Heart left ventricle (tissue), 13 donors: ENCODE measurements around the gene C1orf21.
A peak's percentile ranks its signal among the peaks of the same experiment; 100 is the strongest.

Source experiments
- CTCF ChIP-seq, 12 donors: fragments of 200-600 bp; sonication (generic) in 4 of 12; IDR thresholded peaks; one replicate each; pipeline versions ENCODE4 v1.5.0 to v1.8.0; 2018 to 2022; ENCODE audit warnings: antibody characterized with exemption in 12 of 12, mild to moderate bottlenecking in 5 of 12
- POLR2A ChIP-seq, 2 donors: fragments of 450-650 bp; IDR thresholded peaks; one replicate each; pipeline ENCODE4 v1.6.1; 2017; ENCODE audit warnings: antibody characterized with exemption in 2 of 2, mild to moderate bottlenecking in 2 of 2, moderate library complexity in 2 of 2
- donor health status: ischemic (EF 13 %, LVEDD 7.1; RV severe dilation, severe dysfunction).
- donor health status: DM: no; HTN: yes; CAD: no.
- donor health status: DM: no; HTN: no; CAD: no.
- donor health status: ischemic (EF 25% LVEDD 6.9; RV normal size, moderate dysfunction).
- donor health status: ischemic (EF 25% LVEDD 5.7; RV mildly dilated, moderate dysfunction).
- donor health status: ischemic (EF 35%, LVEDD 5.7; RV mildly dilated, moderate dysfunction).
- donor health status: nonischemic (EF 11% LVEDD 7.7; RV severe dilation, severe dysfunction).
- donor health status: DM: yes; HTN: yes; CAD: no.
- donor health status: PGD.
- donor health status: ischemic (EF 29% LVEDD 5.4; RV normal size, mild dysfunction).
- donor health status: nonischemic (EF 23%, LVEDD 6.1; RV moderate dilation, normal function).

DNA sequence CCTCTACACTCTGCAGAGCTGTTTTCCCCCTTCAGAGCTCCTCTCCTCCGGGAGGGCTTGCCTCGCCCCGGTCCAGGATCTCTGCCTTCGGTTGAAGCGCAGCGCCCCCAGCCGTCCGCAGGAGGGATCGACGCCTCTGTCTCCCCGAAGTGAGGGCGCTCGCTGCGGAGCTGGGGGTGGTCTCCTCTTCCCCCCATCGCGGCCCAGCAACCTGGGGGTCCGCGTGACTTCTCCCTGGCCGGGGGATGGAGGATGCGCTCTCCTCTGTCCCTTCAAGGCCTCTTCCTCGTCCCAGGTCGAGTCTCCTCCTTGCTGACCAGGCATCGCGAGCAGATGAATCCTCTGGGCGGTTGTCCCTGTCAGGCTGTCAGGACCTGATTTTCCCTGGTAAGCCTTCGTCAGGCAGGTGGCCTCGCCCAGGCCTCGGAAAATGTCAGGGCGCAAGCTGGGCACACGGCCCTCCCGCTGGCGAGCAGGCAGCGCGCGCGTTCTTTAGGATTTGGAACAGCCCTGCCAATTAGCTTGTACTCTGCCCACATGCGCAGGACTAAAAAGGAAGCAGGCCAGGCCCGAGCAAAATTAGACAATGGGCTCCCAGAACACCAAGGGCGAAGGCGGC is 277.3 kb downstream of the C1orf21 start:
- TF ChIP-seq CTCF (IDR thresholded peaks at IDR 0.05) (peak; percentile 89 to 98 (median 96)), POLR2A (IDR thresholded peaks at IDR 0.05) (no peak)
